Lower lobe of right lung (tissue), 2 donors: ENCODE results near the gene VN1R5. TPM values are rescaled to one million over a fixed set of nuclear protein-coding genes. Genes with fewer than 3 reads are reported as not detected.

Experiments used
- ATAC-seq, 2 donors: fragments of 200-7000 bp; cut with Tn5 transposase; one replicate each; pipeline ENCODE4 v1.9.1; 2020 to 2022; ENCODE audit warnings: mild to moderate bottlenecking in 2 of 2, moderate library complexity in 2 of 2
- DNase-seq: peaks from one replicate; pipeline ENCODE4 v3.0.0-alpha.2; 2020
- H3K27ac ChIP-seq: fragments of 200-600 bp; one replicate; pipeline ENCODE4 v1.8.0; 2022
- H3K27me3 ChIP-seq: fragments of 200-600 bp; one replicate; pipeline ENCODE4 v1.8.0; 2022; ENCODE audit warnings: low read depth
- H3K36me3 ChIP-seq: fragments of 200-600 bp; one replicate; pipeline ENCODE4 v1.8.0; 2022; ENCODE audit warnings: mild to moderate bottlenecking
- H3K4me1 ChIP-seq: fragments of 200-600 bp; one replicate; pipeline ENCODE4 v1.8.0; 2022
- H3K4me3 ChIP-seq: fragments of 200-600 bp; one replicate; pipeline ENCODE4 v1.8.0; 2022; ENCODE audit warnings: mild to moderate bottlenecking
- H3K9me3 ChIP-seq: fragments of 200-600 bp; one replicate; pipeline ENCODE4 v1.8.0; 2022
- intact Hi-C: fragments of 100-400 bp; cut with DNase I; formaldehyde crosslinking; loops from one replicate; pipeline ENCODE4 v1.11.0; 2022
- total RNA-seq: library from RNA; stranded (reverse); fragmentation: NEBNext Ultra II Directional; extraction: Animal tissue kit (Norgen Biotek cat#: 25700); gene quantifications from one replicate; pipeline ENCODE4 v1.2.1, GENCODE V29; 2021
- TF ChIP-seq, protein P1 (sequence below): fragments of 200-600 bp; IDR thresholded peaks from one replicate; pipeline ENCODE4 v1.8.0; 2022; ENCODE audit warnings: antibody characterized with exemption, mild to moderate bottlenecking
- donor health status: DM: no; HTN: yes; CAD: no; lungs with severe emphysema.

The VN1R5 gene
- total RNA-seq, 1 donor from 2014 or later: not detected

DNA sequence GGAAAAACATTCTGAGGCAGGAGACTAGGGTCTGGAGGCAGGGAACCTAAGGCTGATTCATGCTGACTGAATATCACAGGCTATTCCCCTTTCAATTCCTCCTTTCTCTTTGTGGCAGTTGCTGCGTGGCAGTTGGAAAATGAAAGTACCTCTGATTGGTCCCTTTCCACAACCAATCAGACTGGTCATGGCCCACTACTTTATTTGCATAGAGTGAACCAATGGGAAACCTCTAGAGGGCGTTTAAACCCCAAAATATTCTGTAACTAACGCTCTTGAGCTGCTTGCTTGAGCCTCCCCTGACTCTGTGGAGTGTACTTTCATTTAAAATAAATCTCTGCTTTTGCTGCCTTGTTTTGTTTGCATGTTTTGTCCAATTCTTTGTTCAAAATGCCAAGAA is 27.7 kb upstream of the VN1R5 start:
- no peak for ATAC-seq
- TF ChIP-seq, protein P1, sequence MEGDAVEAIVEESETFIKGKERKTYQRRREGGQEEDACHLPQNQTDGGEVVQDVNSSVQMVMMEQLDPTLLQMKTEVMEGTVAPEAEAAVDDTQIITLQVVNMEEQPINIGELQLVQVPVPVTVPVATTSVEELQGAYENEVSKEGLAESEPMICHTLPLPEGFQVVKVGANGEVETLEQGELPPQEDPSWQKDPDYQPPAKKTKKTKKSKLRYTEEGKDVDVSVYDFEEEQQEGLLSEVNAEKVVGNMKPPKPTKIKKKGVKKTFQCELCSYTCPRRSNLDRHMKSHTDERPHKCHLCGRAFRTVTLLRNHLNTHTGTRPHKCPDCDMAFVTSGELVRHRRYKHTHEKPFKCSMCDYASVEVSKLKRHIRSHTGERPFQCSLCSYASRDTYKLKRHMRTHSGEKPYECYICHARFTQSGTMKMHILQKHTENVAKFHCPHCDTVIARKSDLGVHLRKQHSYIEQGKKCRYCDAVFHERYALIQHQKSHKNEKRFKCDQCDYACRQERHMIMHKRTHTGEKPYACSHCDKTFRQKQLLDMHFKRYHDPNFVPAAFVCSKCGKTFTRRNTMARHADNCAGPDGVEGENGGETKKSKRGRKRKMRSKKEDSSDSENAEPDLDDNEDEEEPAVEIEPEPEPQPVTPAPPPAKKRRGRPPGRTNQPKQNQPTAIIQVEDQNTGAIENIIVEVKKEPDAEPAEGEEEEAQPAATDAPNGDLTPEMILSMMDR: no peak

DNA sequence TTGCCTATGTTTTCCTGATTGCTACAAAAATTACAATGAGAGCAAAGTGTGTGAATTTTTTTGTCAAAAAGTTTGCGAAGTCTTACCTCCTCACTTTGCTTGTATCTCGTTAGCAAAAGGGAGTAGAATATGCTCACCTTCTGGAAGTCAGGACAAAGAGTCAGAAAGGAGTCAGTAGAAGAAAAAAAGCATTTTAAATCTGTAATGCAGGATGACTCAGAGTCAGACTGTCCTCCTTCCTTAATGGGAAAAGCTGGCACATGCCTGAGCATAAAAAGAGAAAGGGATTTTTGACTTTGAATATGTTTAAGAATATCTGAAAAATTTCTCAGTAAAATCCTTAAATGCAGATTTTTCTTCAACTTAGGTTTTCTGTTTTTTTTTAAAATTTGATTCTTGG is 14.2 kb upstream of the VN1R5 start:
- H3K27ac ChIP-seq: no peak overlapping the region
- no peaks in the 10 kb centered on the region for H3K27me3 ChIP-seq
- H3K36me3 ChIP-seq: no peaks in the 10 kb centered on the region
- H3K4me3 ChIP-seq: no peak overlapping the region
- H3K9me3 ChIP-seq: peaks cover 11% of the 10 kb centered on the region
- no peak for DNase-seq
- TF ChIP-seq, protein P1: no peak
- intact Hi-C loops: no loop called here
- no peak for ATAC-seq
- no peaks in the 10 kb centered on the region for H3K4me1 ChIP-seq

More for the DNA sequence above, 27.7 kb upstream of the VN1R5 start:
- intact Hi-C loops: no loop called here
- no peak for DNase-seq
- H3K4me1 ChIP-seq: no peaks in the 10 kb centered on the region
- peaks cover 15% of the 10 kb centered on the region for H3K9me3 ChIP-seq
- H3K27ac ChIP-seq: no peak overlapping the region
- H3K4me3 ChIP-seq: no peak overlapping the region
- no peaks in the 10 kb centered on the region for H3K27me3 ChIP-seq
- no peaks in the 10 kb centered on the region for H3K36me3 ChIP-seq

DNA sequence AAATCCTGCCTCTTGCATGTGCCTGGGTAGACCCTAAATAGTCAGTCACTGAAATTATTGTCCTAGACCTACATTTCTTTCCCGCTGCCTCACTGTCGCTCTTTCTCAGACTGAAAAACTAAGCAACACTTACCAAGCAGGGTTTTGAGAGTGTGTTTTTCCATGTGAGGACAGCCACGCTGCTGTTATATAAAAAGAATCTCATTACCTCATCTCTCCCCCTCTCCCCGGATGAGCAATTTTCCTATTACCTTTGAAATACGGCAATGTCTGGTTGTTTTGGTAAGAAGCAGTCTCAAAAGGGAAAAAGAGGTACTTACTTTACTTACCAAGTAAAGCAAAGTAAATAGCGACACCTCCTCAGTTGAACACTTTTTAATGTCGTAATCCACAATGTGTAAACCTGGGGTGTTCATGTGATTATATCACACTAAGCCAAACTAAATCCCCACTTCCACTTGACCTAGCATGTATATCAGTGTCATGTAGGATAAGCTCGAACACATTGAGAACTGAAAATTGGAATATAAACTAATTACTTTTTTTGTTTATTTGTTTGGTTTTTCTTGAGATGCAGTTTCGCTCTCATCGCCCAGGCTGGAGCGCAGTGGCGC is 12.2 kb upstream of the VN1R5 start:
- DNase-seq (no peak), ATAC-seq (no peak)
- Histone ChIP-seq H3K4me1 (no peaks in the 10 kb centered on the region), H3K36me3 (no peaks in the 10 kb centered on the region), H3K9me3 (peaks cover 15% of the 10 kb centered on the region), H3K4me3 (no peak overlapping the region), H3K27me3 (no peaks in the 10 kb centered on the region), H3K27ac (no peak overlapping the region)
- TF ChIP-seq, protein P1: no peak
- intact Hi-C loops: no loop called here

DNA sequence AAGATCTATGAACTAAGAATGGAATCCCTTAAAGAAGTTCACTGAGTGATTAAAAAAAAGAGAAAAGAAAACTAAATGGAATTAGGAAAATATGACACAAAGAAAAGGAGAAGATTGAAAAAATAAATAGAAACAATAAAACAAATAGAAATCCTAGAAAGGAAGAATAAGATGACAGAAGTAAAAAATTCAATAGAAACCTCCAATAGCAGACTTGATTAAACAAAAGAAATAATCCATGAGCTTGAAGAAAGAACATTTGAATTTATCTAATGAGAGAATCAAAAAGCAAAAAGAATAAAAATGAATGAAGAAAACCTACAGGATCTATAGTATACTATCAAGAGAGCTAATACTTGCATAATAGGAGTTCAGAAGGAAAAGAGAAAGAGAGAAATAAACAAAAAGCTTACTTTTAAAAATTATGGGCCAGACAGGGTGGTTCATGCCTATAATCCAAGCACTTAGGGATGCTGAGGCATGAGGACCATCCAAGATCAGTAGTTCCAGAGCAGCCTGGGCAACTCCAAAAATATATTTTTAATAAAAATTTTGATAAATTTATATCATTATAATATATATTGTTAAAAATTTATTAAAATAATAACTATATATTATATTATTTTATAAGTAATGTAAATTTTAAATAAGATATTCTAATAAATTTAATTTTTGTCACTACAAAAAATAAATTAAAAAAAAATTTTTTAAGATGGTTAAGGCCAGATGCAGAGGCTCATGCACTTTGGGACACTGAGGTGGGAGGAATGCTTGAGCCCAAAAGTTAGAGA is 9.4 kb upstream of the VN1R5 start:
- intact Hi-C loops: no loop called here
- Histone ChIP-seq H3K4me1 (no peaks in the 10 kb centered on the region), H3K9me3 (peaks cover 15% of the 10 kb centered on the region), H3K4me3 (no peak overlapping the region), H3K27ac (no peak overlapping the region), H3K36me3 (no peaks in the 10 kb centered on the region), H3K27me3 (no peaks in the 10 kb centered on the region)
- no peak for DNase-seq
- TF ChIP-seq, protein P1: no peak
- ATAC-seq: no peak

DNA sequence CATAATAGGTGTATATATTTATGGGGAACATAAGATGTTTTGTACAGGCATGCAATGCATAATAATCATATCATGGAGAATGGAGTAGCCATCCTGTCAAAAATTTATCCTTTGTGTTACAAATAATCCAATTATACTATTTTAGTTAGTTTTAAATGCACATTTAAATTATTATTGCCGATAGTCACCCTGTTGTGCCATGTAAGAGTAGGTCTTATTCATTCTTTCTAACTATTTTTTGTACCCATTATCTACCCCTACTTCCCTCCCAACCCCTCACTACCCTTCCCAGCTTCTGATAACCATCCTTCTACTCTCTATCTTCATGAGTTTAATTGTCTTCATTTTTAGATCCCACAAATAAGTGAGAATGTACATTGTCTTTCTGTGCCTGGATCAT is 8.3 kb upstream of the VN1R5 start:
- Histone ChIP-seq H3K4me3 (no peak overlapping the region), H3K36me3 (no peaks in the 10 kb centered on the region), H3K27ac (no peak overlapping the region), H3K4me1 (no peaks in the 10 kb centered on the region), H3K27me3 (no peaks in the 10 kb centered on the region), H3K9me3 (peaks cover 15% of the 10 kb centered on the region)
- ATAC-seq: no peak
- no peak for DNase-seq
- TF ChIP-seq, protein P1: no peak
- intact Hi-C loops: no loop called here
